Small intestine (tissue), 7 donors: ENCODE results near the gene JMJD1C. TPM values are rescaled to one million over a fixed set of nuclear protein-coding genes. Genes with fewer than 3 reads are reported as not detected.
A peak's percentile ranks its signal among the peaks of the same experiment; 100 is the strongest.
"Not testable (repeated sequence)": the region's sequence is repeated elsewhere in the genome, so short reads cannot be mapped to it uniquely, and the experiment has no call there.

Experiments used
- DNase-seq, 2 donors: peaks; one replicate each; pipeline versions ENCODE4 v3.0.0 to v3.0.0-alpha.2; 2013
- FAIRE-seq: peaks from 2 replicates; lab custom pipeline; 2012; peaks lifted over from hg19 to GRCh38; lab: Jason Lieb, UNC
- H3K27ac ChIP-seq, 3 donors: one replicate each; pipeline ENCODE4 v1.5.1; 2013; ENCODE audit warnings: low read length in 2 of 3, mild to moderate bottlenecking in 2 of 3, control low read depth in 1 of 3, inconsistent platforms in 1 of 3, low read depth in 1 of 3, moderate library complexity in 1 of 3
- H3K27me3 ChIP-seq, 3 donors: one replicate each; pipeline ENCODE4 v1.6.1; 2013; ENCODE audit warnings: low read length in 3 of 3, inconsistent platforms in 1 of 3; ENCODE audit not compliant: control insufficient read depth in 3 of 3, insufficient read depth in 3 of 3
- H3K36me3 ChIP-seq, 3 donors: one replicate each; pipeline ENCODE4 v1.6.1; 2013; ENCODE audit warnings: low read length in 3 of 3, inconsistent platforms in 1 of 3, low read depth in 1 of 3, mild to moderate bottlenecking in 1 of 3, moderate library complexity in 1 of 3; ENCODE audit not compliant: control insufficient read depth in 3 of 3, insufficient read depth in 2 of 3
- H3K4me1 ChIP-seq, 3 donors: one replicate each; pipeline ENCODE4 v1.6.1; 2013; ENCODE audit warnings: low read length in 2 of 3, inconsistent platforms in 1 of 3, low read depth in 1 of 3, mild to moderate bottlenecking in 1 of 3, moderate library complexity in 1 of 3; ENCODE audit not compliant: control insufficient read depth in 3 of 3, insufficient read depth in 2 of 3
- H3K4me3 ChIP-seq, 3 donors: one replicate each; pipeline ENCODE4 v1.5.1; 2013; ENCODE audit warnings: low read length in 3 of 3, control low read depth in 1 of 3, inconsistent platforms in 1 of 3, low read depth in 1 of 3, mild to moderate bottlenecking in 1 of 3, moderate library complexity in 1 of 3
- H3K9me3 ChIP-seq, 2 donors: one replicate each; pipeline ENCODE4 v1.6.1; 2013; ENCODE audit warnings: low read depth in 1 of 2, low read length in 1 of 2; ENCODE audit not compliant: control insufficient read depth in 2 of 2, insufficient read depth in 1 of 2
- WGBS, 3 donors: extraction: QIAGEN DNeasy Blood & Tissue Kit; methylation state at CpG; one replicate each; pipeline ENCODE4 v1.1.7; 2013; 5-methylcytosine and 5-hydroxymethylcytosine counted together
- polyA plus RNA-seq, 4 donors: library from polyadenylated mRNA; stranded (reverse) in 3 of 4; unstranded in 1 of 4; fragments of 200-250 nt in 3 of 4; fragments of 120-200 nt in 1 of 4; gene quantifications; one replicate each; pipeline versions ENCODE4 v1.2.1 to v1.2.3, GENCODE V29; 2013
- donor health status: healthy with polysubstance abuse.
- donor health status: control.
- donor health status: control.
- donor health status: Bipolar disorder and iron deficiency.
- donor health status: healthy.

JMJD1C gene
- polyA plus RNA-seq, 4 donors: 22.4 to 108 (median 39.1) TPM

DNA sequence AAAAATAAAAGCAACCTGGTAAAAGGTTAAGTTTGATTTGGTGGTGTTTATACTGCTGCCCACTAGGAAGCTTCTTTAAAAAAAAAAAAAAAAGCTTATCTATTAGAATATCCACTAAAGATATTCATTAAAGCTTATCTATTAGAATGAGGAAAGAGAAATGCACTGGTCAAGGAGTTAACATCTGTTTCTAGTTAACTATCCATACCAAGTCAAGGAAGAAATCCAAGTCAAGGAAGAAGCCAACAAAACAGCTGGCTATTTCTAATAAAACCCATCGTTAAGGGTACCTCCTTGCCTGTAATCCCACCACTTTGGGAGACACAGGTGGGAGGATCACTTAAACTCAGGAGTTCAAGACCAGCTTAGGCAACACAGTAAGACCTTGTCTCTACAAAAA lies 82.6 kb downstream of the JMJD1C start:
- Histone ChIP-seq H3K27ac (no peak overlapping the region), H3K4me3 (no peak overlapping the region), H3K27me3 (no peaks in the 10 kb centered on the region), H3K9me3 (no peaks in the 10 kb centered on the region), H3K36me3 (peaks cover 0 to 4% (median 3%) of the 10 kb centered on the region in 3 donors), H3K4me1 (no peaks in the 10 kb centered on the region)
- WGBS, 3 donors: 48 to 90% (median 62%) methylated on average over 1 of the region's 1 CpG
- no peak for DNase-seq
- FAIRE-seq: no peak

DNA sequence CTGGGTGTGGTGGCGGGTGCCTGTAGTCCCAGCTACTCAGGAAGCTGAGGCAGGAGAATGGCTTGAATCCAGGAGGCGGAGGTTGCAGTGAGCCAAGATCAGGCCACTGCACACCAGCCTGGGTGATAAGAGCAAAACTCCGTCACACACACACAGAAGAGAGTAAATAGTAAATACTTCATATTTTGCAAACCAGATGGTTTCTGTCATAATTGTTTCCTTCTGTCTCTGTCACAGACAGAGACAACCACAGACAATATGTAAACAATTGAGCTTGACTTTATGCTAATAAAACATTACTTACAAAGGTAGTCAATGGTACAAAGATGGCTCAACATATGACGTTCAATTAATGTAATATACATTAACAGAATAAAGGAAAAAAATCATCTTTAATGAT lies 83.7 kb downstream of the JMJD1C start:
- 90 to 95% (median 91%) methylated on average over 4 of the region's 4 CpGs for WGBS, 3 donors
- Histone ChIP-seq H3K27ac (no peak overlapping the region), H3K4me1 (no peaks in the 10 kb centered on the region), H3K36me3 (peaks cover 0 to 7% (median 4%) of the 10 kb centered on the region in 3 donors), H3K9me3 (no peaks in the 10 kb centered on the region), H3K4me3 (no peak overlapping the region), H3K27me3 (no peaks in the 10 kb centered on the region)
- no peak for DNase-seq
- no peak for FAIRE-seq

DNA sequence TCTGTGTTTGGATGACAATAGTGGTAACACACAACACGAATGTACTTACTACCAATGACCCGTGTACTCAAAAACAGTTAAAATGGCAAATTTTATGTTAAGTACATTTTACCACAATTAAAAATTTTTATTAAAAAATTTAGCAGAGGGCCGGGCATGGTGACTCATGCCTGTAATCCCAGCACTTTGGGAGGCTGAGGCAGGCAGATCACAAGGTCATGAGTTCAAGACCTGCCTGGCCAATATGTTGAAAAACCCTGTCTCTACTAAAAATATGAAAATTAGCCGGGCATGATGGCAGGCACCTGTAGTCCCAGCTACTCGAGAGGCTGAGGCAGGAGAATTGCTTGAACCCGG lies 88.5 kb downstream of the JMJD1C start:
- not testable (repeated sequence) for H3K27ac ChIP-seq, H3K27me3 ChIP-seq, H3K36me3 ChIP-seq, H3K9me3 ChIP-seq, H3K4me1 ChIP-seq, DNase-seq, H3K4me3 ChIP-seq, FAIRE-seq
- WGBS, 3 donors: 83 to 86% (median 86%) methylated on average over 6 of the region's 6 CpGs

DNA sequence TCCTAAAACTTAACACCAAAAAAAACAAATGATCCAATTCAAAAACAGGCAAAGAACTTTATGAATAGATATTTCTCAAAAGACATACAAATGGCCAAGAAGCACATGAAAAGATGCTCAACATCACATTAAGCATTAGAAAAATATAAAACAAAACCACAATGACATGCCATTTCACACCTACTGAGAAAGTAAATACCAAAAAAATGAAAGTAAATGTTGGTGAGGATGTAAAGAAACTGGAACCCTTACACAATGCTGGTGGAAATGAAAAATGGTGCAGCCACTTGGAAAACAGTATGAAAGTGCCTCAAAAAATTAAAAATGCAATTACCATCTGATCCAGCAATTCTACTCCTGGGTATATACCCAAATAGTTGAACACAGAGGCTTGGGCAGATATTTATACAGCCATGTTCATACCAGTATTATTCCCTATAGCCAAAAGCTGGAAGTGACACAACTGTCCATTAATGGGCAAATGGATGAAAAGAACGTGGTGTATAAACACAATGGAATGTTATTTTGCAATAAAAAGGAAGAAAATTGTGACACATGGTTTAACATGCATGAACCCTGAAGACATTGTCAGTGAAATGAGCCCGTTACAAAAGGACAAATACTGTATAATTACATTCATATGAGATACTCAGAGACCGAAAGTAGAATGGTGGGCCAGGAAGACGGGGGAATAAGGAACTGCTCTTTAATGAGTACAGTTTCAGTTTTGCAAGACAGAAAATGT lies 89.0 kb downstream of the JMJD1C start:
- Histone ChIP-seq H3K9me3 (no peaks in the 10 kb centered on the region), H3K27ac (no peak overlapping the region), H3K27me3 (no peaks in the 10 kb centered on the region), H3K4me1 (no peaks in the 10 kb centered on the region), H3K4me3 (no peak overlapping the region), H3K36me3 (peaks cover 0 to 9% (median 2%) of the 10 kb centered on the region in 3 donors)
- no peak for DNase-seq
- 78 to 94% (median 84%) methylated on average over 4 of the region's 4 CpGs for WGBS, 3 donors
- no peak for FAIRE-seq

DNA sequence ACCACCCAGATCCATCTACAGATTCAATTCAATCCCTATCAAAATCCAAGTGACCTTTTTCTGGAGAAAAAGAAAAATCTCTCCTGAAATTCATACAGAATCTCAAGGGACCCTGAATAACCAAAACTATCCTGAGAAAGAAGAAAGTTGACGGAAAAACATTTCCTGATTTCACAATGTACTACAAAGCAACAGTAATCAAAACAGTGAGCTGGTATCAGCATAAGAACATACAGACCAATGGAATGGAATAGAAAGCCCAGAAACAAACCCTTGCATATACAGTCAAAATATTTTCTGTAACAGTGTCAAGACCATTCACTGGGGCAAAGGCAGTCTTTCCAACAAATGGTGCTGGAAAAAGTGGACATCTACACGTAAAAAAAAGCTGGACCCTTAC lies 89.9 kb downstream of the JMJD1C start:
- H3K27ac ChIP-seq: no peak overlapping the region
- peaks cover 0 to 9% (median 2%) of the 10 kb centered on the region in 3 donors for H3K36me3 ChIP-seq
- no peak overlapping the region for H3K4me3 ChIP-seq
- 92 to 96% (median 92%) methylated on average over 2 of the region's 2 CpGs for whole genome bisulfite sequencing, 3 donors
- no peaks in the 10 kb centered on the region for H3K4me1 ChIP-seq
- DNase-seq (no peak), FAIRE-seq (no peak)
- H3K27me3 ChIP-seq: no peaks in the 10 kb centered on the region
- H3K9me3 ChIP-seq: no peaks in the 10 kb centered on the region

DNA sequence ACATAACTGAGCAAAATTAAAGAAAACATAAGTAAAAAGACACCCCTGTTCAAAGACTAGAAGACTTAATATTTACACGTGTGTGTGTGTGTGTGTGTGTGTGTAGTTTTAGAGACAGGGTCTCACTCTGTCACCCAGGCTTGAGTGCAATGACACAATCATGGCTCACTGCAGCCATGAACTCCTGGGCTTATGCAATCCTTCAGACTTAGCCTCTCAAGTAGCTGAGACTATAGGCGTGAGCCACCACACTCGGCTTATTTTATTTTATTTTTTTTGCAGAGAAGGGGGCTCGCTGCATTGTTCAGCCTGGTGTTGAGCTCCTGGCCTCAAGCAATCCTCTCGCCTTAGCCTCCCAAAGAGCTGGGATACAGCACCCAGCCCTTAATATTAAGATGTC lies 90.3 kb downstream of the JMJD1C start:
- FAIRE-seq: no peak
- Histone ChIP-seq H3K27ac (no peak overlapping the region), H3K9me3 (no peaks in the 10 kb centered on the region), H3K27me3 (no peaks in the 10 kb centered on the region), H3K4me1 (no peaks in the 10 kb centered on the region), H3K4me3 (no peak overlapping the region), H3K36me3 (peaks cover 0 to 9% (median 2%) of the 10 kb centered on the region in 3 donors)
- no peak for DNase-seq
- WGBS, 3 donors: 87 to 90% (median 89%) methylated on average over 5 of the region's 5 CpGs

DNA sequence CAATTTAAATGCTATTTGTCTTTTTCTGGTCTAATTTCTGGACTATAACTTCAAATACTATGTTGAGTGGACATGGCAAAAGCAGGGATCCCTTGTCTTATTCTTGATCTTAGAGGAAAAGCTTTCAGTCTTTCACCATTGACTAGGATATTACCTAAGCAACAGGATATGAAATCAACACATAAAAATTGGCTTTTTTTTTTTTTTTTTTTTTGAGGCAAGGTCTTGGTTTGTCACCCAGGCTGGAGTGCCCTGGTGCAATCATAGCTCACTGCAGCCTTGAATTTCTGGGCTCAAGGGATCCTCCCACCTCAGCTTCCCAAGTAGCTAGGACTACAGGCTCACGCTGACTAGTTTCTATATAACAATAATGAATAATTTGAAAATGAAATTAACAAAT lies 90.8 kb downstream of the JMJD1C start:
- no peak overlapping the region for H3K4me3 ChIP-seq
- 98 to 100% (median 100%) methylated on average over 1 of the region's 1 CpG for WGBS, 3 donors
- no peaks in the 10 kb centered on the region for H3K27me3 ChIP-seq
- H3K9me3 ChIP-seq: no peaks in the 10 kb centered on the region
- no peak for FAIRE-seq
- no peaks in the 10 kb centered on the region for H3K4me1 ChIP-seq
- peaks cover 0 to 8% (median under 1%) of the 10 kb centered on the region in 3 donors for H3K36me3 ChIP-seq
- no peak overlapping the region for H3K27ac ChIP-seq
- no peak for DNase-seq

DNA sequence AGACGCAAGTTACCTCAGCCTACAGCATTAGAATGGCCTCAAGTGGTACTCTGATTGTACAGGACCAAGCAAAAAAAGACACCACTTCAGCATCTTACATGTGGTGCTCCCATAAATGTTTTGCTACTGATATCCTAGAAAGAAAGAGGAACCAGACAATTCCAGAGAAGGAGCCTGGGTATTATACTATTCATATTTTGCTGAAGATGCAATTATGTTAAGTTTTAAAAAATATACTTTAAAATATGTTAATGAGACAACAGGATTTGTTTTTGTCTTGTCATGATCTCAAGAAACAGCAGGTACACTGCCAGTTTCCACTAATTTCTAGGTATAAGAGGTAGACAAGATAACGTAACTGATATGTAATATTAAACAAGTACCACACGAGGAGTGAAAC lies 92.6 kb downstream of the JMJD1C start:
- WGBS, 3 donors: 87 to 90% (median 87%) methylated on average over 3 of the region's 3 CpGs
- peak; percentile 5 for FAIRE-seq

DNA sequence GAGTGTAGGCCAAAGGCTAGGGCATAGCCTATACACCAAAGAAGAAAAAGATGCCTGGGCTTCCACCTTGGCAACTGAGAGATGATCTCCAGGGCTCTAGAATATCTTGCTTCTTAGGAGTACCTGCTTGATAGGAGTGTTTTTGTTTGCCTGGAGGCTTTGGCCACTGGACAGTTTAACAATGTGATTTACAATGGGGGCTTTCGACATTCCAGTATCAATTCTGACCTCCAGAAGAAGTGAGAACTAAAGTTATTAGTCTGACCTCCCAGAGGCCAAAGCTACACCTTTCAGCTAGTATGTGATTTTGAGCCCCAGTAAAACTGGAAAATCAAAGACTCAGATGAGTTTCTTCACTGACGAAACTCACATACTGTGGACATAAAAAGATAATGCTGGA lies 96.1 kb downstream of the JMJD1C start:
- no peak for FAIRE-seq
- H3K9me3 ChIP-seq: no peaks in the 10 kb centered on the region
- no peak for DNase-seq
- H3K4me1 ChIP-seq: peaks cover 0 to 2% (median 0%) of the 10 kb centered on the region in 3 donors
- H3K27me3 ChIP-seq: no peaks in the 10 kb centered on the region
- no peaks in the 10 kb centered on the region for H3K36me3 ChIP-seq
- 91 to 97% (median 94%) methylated on average over 2 of the region's 2 CpGs for WGBS, 3 donors
- no peak overlapping the region for H3K4me3 ChIP-seq
- H3K27ac ChIP-seq: no peak overlapping the region

More for the DNA sequence above, 92.6 kb downstream of the JMJD1C start:
- H3K27me3 ChIP-seq: no peaks in the 10 kb centered on the region
- peaks cover 0 to 6% (median 0%) of the 10 kb centered on the region in 3 donors for H3K36me3 ChIP-seq
- H3K9me3 ChIP-seq: no peaks in the 10 kb centered on the region
- no peak overlapping the region for H3K4me3 ChIP-seq
- H3K4me1 ChIP-seq: no peaks in the 10 kb centered on the region
- H3K27ac ChIP-seq: no peak overlapping the region
- no peak for DNase-seq
